ENCODE results near the gene FAM174C. TPM values are rescaled to one million over a fixed set of nuclear protein-coding genes. Genes with fewer than 3 reads are reported as not detected.

The FAM174C gene
- total RNA-seq, 1 donor from 2014 or later: 22.7 TPM

GRCh38 chr19:1263188-1263587 is 12.1 kb upstream of the FAM174C start:
- no peaks in the 10 kb centered on the region for H3K9me3 Mint-ChIP-seq (ENCODE audit: unreplicated experiment)
- H3K27ac Mint-ChIP-seq (ENCODE audit: unreplicated experiment): peak overlapping the region; percentile 67
- no peak for DNase-seq (ENCODE audit: low spot score)
- H3K4me1 Mint-ChIP-seq (ENCODE audit: unreplicated experiment): peaks cover 37% of the 10 kb centered on the region
- peaks cover 3% of the 10 kb centered on the region for H3K36me3 Mint-ChIP-seq (ENCODE audit: low read depth, unreplicated experiment)
- H3K4me3 Mint-ChIP-seq (ENCODE audit: unreplicated experiment): no peak overlapping the region
- H3K27me3 Mint-ChIP-seq (ENCODE audit: unreplicated experiment): peaks cover 24% of the 10 kb centered on the region
- TF ChIP-seq CTCF (IDR thresholded peaks at IDR 0.05; ENCODE audit: unreplicated experiment): no peak

DNA sequence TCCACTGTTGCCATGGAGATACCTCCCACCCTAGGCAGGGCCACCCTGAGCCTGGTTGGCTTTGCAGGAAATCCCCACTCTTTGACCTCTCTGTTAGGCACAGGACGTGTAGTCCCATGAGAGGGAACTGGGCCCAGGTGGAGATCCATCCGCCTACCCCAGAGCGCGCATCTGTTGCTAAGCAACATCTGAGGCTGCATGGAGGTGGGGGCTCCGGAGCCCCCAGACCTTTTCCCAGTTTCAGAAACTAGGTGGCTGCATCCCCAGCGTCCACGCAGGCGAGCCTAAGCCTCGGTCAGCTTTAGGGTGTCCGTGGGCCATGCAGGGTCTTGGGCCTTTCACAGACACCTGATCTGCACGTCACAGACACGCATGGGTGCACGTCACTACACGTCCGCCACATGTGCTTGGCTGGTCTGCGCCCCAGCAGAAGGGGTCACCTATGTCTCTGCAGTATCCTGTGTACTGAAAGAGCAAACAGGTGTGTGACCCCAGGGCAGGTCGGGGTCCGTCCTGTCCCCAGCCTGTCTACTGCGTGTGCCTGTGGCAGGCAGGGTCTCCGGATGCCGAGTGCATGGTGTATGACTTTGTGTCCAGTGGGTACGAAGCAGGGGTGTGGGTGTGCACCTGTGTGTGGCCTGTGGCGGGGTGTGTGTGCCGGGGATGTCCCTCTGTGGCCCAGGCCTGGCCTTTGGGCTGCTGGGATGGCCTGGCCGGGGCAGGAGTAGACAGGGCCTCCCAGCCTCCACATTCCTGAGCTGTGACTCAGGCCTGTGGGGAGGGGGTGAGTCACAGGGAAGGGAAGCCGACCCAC is 10.3 kb upstream of the FAM174C start:
- Mint-ChIP-seq H3K27ac (ENCODE audit: unreplicated experiment) (peak overlapping the region; percentile 30), H3K27me3 (ENCODE audit: unreplicated experiment) (peaks cover 22% of the 10 kb centered on the region), H3K4me1 (ENCODE audit: unreplicated experiment) (peaks cover 25% of the 10 kb centered on the region), H3K9me3 (ENCODE audit: unreplicated experiment) (no peaks in the 10 kb centered on the region), H3K36me3 (ENCODE audit: low read depth, unreplicated experiment) (no peaks in the 10 kb centered on the region), H3K4me3 (ENCODE audit: unreplicated experiment) (peak overlapping the region; percentile 85)
- TF ChIP-seq CTCF (IDR thresholded peaks at IDR 0.05; ENCODE audit: unreplicated experiment): no peak
- peak; percentile 60 for DNase-seq (ENCODE audit: low spot score)

- no peak overlapping the region for H3K27ac Mint-ChIP-seq (ENCODE audit: unreplicated experiment)
- peaks cover 2% of the 10 kb centered on the region for H3K36me3 Mint-ChIP-seq (ENCODE audit: low read depth, unreplicated experiment)
- DNase-seq (ENCODE audit: low spot score): no peak
- H3K4me1 Mint-ChIP-seq (ENCODE audit: unreplicated experiment): peaks cover 31% of the 10 kb centered on the region
- no peaks in the 10 kb centered on the region for H3K9me3 Mint-ChIP-seq (ENCODE audit: unreplicated experiment)
- TF ChIP-seq CTCF (IDR thresholded peaks at IDR 0.05; ENCODE audit: unreplicated experiment): no peak
- peak overlapping the region; percentile 85 for H3K4me3 Mint-ChIP-seq (ENCODE audit: unreplicated experiment)
- peaks cover 22% of the 10 kb centered on the region for H3K27me3 Mint-ChIP-seq (ENCODE audit: unreplicated experiment)
These were observed 9.7 kb upstream of the FAM174C start for GRCh38 chr19:1265615-1266128.

DNA sequence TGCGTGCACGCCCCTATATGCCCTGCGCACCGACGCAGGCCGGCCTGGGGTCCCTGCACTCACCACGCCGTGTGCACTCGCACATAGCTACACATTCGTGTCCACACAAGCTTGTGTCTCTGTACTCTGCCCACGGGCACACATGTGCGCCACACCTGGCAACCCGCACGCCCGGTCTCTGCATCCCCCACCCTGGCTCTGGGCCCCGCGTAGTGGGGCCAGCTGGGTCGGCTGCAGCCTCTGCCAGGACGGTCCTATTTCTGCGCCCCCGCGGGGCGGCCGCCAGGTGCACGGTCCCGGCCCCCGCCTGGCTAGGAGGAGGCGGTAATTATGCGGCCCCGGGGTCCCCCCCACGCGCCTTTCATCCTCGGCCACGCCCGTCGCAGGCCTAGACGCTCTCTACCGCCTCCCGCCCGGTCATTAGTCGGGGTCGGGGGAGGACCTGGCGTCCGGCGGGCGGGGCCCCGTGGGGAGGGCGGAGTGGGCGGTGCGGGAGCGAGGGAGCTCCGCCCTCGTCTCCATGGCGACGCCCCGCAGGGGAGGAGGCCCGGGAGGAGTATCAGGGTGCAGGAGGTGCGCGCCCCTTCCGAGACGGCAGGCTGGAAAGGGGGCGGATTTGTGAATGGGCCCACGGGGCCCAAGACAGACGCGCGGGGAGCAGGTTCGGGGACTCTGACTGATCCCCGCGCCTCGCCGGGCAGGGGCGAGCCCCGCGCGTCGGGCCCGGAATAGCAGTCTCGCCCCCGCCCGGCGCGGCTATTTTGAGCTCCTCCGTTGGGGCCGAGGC is 9.0 kb upstream of the FAM174C start:
- peak; percentile 78 for DNase-seq (ENCODE audit: low spot score)
- H3K4me3 Mint-ChIP-seq (ENCODE audit: unreplicated experiment): no peak overlapping the region
- H3K27me3 Mint-ChIP-seq (ENCODE audit: unreplicated experiment): peaks cover 21% of the 10 kb centered on the region
- peaks cover 8% of the 10 kb centered on the region for H3K36me3 Mint-ChIP-seq (ENCODE audit: low read depth, unreplicated experiment)
- no peaks in the 10 kb centered on the region for H3K9me3 Mint-ChIP-seq (ENCODE audit: unreplicated experiment)
- TF ChIP-seq CTCF (IDR thresholded peaks at IDR 0.05; ENCODE audit: unreplicated experiment): no peak
- H3K4me1 Mint-ChIP-seq (ENCODE audit: unreplicated experiment): peaks cover 36% of the 10 kb centered on the region
- no peak overlapping the region for H3K27ac Mint-ChIP-seq (ENCODE audit: unreplicated experiment)
